ENCODE results near the gene SPPL2B. TPM values are rescaled to one million over a fixed set of nuclear protein-coding genes. Genes with fewer than 3 reads are reported as not detected.

Gene SPPL2B
- total and polyA plus RNA-seq, 9 of the 15 experiments (the other 6 are each of a cell fraction or from before 2014, with no cell fraction given), result 0.20 to 81.2 (median 15.1) TPM

GRCh38 chr19:2328401-2329148, at the start of gene SPPL2B, which contains the start of gene LSM7 (continued):
- TF ChIP-seq ZBTB11 (CRISPR knock-in tag; IDR thresholded peaks at IDR 0.05) (no peak), NFIC (IDR thresholded peaks at IDR 0.05) (no peak; the same call in 1 of the 2 replicates), ZNF57 (CRISPR knock-in tag; IDR thresholded peaks at IDR 0.05) (no peak), ZBTB43 (CRISPR knock-in tag; IDR thresholded peaks at IDR 0.05) (no peak), ZNF354B (CRISPR knock-in tag; IDR thresholded peaks at IDR 0.05) (no peak), KDM2B (CRISPR knock-in tag; IDR thresholded peaks at IDR 0.05) (0 out of 2 replicates have a peak, but pooled peaks have one; percentile 79), RHOXF2B (CRISPR knock-in tag; conservative IDR thresholded peaks at IDR 0.05) (no peak), ZBTB5 (IDR thresholded peaks at IDR 0.05) (no peak), FOXO4 (CRISPR knock-in tag; IDR thresholded peaks at IDR 0.05) (no peak), ZNF584 (CRISPR knock-in tag; IDR thresholded peaks at IDR 0.05; ENCODE audit: low read depth) (no peak), ZNF232 (CRISPR knock-in tag; IDR thresholded peaks at IDR 0.05) (no peak), ADNP (tag; IDR thresholded peaks at IDR 0.05) (no peak), ZNF717 (CRISPR knock-in tag; IDR thresholded peaks at IDR 0.05) (no peak), ZNF384 (IDR thresholded peaks at IDR 0.05; ENCODE audit: low read depth, low read length) (no peak), CREB3 (tag; conservative IDR thresholded peaks at IDR 0.05; ENCODE audit: low read depth) (no peak), POLR2AphosphoS2 (IDR thresholded peaks at IDR 0.05; ENCODE audit: low read length) (peak; percentile 82; the same call in 1 of the 2 replicates), KAT2B (IDR thresholded peaks at IDR 0.05; ENCODE audit: low read depth, low read length) (no peak), FOXP1 (CRISPR knock-in tag; IDR thresholded peaks at IDR 0.05) (peak; percentile 28; the same call in 1 of the 2 replicates), MEF2D (tag; conservative IDR thresholded peaks at IDR 0.05; ENCODE audit: low read depth) (no peak)

Measured in K562 (cell line).